HK-2 (cell line): ENCODE results near the gene FRMD8.

Source experiments
- DNase-seq: peaks from one replicate; pipeline ENCODE4 v3.0.0-alpha.2; 2018; ENCODE audit not compliant: unreplicated experiment

The FRMD8 gene

DNA sequence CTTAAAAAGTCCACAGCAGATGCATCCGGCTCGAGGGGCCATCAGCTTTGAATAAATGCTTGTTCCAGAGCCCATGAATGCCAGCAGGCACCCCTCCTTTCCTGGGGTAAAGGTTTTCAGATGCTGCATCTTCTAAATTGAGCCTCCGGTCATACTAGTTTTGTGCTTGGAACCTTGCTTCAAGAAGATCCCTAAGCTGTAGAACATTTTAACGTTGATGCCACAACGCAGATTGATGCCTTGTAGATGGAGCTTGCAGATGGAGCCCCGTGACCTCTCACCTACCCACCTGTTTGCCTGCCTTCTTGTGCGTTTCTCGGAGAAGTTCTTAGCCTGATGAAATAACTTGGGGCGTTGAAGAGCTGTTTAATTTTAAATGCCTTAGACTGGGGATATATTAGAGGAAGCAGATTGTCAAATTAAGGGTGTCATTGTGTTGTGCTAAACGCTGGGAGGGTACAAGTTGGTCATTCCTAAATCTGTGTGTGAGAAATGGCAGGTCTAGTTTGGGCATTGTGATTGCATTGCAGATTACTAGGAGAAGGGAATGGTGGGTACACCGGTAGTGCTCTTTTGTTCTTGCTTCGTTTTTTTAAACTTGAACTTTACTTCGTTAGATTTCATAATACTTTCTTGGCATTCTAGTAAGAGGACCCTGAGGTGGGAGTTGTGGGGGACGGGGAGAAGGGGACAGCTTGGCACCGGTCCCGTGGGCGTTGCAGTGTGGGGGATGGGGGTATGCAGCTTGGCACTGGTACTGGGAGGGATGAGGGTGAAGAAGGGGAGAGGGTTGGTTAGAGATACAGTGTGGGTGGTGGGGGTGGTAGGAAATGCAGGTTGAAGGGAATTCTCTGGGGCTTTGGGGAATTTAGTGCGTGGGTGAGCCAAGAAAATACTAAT, 38.0 kb downstream of the FRMD8 start:
- no peak for DNase-seq

DNA sequence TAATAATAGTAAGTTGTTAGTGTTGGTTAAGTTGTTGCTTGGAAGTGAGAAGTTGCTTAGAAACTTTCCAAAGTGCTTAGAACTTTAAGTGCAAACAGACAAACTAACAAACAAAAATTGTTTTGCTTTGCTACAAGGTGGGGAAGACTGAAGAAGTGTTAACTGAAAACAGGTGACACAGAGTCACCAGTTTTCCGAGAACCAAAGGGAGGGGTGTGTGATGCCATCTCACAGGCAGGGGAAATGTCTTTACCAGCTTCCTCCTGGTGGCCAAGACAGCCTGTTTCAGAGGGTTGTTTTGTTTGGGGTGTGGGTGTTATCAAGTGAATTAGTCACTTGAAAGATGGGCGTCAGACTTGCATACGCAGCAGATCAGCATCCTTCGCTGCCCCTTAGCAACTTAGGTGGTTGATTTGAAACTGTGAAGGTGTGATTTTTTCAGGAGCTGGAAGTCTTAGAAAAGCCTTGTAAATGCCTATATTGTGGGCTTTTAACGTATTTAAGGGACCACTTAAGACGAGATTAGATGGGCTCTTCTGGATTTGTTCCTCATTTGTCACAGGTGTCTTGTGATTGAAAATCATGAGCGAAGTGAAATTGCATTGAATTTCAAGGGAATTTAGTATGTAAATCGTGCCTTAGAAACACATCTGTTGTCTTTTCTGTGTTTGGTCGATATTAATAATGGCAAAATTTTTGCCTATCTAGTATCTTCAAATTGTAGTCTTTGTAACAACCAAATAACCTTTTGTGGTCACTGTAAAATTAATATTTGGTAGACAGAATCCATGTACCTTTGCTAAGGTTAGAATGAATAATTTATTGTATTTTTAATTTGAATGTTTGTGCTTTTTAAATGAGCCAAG, 38.9 kb downstream of the FRMD8 start:
- no peak for DNase-seq

DNA sequence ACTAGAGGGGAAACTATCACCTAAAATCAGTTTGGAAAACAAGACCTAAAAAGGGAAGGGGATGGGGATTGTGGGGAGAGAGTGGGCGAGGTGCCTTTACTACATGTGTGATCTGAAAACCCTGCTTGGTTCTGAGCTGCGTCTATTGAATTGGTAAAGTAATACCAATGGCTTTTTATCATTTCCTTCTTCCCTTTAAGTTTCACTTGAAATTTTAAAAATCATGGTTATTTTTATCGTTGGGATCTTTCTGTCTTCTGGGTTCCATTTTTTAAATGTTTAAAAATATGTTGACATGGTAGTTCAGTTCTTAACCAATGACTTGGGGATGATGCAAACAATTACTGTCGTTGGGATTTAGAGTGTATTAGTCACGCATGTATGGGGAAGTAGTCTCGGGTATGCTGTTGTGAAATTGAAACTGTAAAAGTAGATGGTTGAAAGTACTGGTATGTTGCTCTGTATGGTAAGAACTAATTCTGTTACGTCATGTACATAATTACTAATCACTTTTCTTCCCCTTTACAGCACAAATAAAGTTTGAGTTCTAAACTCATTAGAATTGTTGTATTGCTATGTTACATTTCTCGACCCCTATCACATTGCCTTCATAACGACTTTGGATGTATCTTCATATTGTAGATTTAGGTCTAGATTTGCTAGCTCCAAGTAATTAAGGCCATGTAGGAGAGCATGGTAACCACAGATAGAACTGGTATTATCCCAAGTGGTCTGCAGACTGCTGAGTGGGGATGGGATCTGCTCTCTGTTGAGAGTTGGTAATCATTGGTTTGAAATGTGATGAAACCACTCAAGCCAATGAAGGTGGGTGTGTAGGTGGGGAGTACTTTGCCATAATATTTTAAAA, 39.8 kb downstream of the FRMD8 start:
- no peak for DNase-seq

DNA sequence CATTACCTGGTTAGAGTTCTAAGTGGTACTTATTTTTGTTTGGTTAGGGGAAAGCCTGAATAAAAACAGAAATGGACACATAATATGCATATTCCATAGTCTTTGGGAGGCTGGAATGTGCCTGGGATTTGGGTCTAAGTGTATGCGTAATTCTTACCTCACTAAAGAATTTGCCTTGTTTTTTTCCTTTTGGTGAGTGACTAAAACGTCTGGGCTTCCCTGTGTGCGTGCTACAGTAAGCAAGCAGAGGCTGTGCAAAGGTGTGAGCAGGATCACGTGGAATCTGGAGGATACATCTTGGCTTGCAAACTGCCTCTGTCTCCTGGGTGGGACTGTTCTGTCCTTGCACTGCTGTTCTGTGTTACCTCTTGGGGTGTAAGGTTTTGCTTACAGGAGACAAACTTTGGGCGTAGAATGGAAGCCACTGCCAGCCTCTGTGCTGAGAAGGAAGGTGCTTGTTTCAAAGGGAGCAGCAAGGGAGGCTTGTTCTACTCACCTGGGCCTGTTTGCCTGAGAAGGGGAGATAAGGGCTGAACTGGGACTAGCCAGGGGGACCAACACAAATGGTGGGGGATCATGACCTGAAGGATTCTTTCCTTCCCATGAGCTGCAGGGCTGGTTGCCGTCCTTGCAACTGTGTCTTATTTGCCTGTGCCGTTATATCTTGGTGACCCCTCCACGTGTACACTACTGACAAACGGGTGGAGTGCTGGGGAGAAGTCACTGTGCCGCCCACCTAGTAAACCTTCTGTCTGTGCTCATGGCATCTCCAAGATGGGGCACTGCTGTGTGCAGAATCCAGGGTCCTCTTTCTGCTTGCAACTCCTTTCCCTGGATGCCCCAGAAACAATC, 40.6 kb downstream of the FRMD8 start:
- DNase-seq, result no peak

DNA sequence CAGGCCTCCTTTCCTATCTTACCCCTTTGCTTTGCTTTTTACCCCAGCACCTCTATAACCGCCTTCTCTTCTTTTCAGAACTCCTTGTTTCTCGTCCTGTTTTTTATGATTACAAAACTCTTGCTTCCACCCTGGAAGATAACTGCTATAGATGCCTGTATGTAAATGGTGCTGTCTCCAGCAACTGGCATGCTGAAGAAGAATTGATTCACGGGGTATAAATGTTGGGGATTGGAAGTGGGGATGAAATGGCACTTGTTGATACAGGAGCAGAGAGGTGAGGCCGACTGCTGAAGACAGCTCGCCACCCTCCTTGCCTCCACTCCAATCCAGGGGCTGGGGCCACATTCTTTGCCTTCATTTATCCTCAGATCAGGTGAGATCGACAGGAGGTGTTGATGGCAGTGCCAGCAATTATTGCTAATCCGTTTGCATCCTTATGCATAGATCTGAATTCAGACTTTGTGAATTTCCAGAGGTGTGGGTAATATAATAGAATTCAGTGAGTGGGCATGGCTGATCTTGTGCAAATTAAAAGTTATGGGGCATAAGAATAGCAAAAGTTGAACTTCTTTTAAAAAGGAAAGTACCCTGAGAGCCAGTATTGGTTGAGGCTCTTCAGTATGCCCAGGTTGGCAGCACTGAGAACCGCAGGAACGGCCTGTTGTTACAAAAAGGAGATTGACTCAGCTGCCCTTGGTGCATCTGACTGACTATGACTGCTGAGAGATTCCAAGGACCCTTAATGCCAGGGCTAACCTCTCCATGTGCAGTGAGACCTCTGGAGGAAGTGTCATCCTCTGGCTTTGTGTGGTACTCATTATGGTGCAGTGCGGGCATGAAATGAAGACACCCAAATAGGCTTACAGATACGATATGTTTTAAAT, 41.5 kb downstream of the FRMD8 start:
- DNase-seq, result no peak

DNA sequence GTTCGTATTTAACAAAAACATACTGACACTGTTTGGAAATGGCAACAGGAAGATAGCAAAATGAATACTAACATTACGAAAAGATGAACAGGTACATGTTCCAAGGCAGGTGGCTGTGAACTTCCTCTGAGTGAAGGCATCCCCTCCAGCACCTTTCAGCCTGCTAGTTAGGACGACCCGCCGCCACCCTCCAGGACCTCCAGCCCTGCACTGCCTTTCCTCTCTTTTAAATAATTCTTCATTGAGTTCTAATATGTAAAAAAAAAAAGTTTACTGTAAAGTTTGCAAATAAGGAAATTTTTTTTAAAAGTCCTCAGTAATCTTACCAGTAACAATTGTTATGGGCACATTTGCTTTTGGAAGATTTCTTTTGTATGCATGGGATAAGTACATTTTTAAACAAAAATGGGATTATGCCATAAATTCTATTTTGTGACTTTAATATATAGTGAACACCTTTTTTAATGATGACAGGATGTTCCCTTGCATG, 42.2 kb downstream of the FRMD8 start:
- no peak for DNase-seq

DNA sequence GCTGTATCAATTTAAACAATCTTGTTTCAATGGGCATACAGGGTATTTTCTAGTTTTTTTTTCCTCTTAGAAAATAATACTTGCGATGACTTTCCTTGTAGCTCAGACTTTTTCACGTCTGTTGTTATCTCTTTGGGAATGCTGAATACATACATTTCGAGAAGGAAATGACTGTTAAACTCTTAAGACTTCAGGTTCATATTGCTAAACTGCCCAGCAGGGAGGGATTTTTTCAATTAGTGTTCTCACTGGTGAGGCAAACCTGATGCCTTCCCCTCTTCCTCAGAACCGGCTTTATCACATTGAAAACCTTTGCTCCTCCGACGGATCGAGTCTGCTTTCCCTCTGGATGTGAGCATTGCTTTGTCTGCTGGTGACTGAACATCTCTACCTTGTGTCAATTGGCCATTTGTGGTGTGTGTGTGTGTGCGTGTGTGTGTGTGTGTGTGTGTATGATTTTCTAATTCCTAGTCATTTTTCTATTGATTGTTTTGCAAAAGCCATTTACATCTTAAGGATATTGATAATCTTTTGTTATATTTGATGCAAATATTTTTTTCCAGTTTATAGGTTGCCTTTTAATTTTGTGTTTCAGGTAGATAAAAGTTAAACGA, 42.7 kb downstream of the FRMD8 start:
- no peak for DNase-seq

DNA sequence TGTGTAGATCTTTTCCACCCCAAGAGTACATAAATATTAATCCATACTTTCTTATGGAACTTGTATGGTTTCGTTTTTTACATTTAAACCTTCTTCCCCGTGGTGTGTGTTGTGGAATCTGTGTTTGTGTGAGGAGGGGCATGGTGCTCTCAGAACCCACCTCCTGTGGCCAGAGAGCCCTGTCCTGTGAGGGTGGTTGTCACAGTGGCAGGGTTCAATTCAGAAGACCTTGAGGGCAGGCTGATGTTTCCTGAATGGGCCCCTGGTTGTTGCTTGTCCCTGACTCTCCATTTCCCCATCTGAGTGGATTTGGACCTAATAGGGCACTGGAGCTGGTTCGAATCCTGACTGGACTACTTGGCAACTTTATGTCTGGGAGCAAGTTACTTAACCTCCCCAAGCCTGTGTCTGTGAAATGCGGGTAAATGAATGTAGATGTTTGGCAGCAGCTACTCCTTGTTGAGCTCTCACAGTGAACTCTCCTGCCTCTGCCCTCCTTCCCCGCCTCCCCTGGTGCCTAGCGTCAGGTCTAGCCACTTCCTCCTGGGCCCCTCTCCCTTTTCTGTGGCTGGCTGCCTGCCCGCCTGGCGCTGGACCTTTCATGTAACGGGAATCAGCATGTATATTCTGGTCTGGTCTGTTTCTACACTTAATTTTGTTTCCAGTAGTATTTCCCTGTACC, 43.4 kb downstream of the FRMD8 start:
- DNase-seq, result no peak

DNA sequence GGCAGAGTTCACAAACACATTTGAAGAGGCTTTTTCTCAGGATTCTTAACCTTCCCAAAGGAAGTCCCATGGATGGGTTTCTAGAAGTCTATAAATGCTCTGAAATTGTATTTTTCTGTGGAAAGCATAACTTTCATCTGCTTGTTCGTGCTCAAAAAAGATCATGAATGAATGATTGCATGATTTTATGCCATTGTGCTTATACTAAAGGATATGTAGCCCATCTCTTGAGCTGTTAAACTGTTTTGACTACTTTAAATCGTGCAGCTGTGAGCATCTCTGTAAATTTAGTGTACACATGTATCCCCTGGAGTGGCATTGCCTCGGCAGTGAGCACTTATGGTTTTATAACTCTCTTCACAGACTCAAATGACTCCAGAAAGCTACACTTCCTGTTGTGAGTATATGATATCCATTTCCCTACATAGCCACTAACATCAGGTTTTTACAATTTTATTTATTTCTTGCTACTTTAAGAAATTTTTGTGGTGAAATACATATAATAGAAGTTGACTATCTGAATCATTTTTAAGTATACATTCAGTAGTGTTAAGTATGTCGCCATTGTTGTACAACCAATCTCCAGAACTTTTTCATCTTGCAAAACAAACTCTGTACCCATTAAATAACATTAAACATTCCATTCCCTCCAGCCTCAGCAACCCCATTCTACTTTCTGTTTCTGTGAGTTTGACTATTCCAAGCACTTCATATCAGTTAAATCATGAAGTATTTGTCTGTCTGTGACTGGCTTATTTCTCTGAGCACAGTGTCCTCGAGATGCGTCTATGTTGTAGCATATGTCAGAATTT, 44.2 kb downstream of the FRMD8 start:
- DNase-seq, result no peak

DNA sequence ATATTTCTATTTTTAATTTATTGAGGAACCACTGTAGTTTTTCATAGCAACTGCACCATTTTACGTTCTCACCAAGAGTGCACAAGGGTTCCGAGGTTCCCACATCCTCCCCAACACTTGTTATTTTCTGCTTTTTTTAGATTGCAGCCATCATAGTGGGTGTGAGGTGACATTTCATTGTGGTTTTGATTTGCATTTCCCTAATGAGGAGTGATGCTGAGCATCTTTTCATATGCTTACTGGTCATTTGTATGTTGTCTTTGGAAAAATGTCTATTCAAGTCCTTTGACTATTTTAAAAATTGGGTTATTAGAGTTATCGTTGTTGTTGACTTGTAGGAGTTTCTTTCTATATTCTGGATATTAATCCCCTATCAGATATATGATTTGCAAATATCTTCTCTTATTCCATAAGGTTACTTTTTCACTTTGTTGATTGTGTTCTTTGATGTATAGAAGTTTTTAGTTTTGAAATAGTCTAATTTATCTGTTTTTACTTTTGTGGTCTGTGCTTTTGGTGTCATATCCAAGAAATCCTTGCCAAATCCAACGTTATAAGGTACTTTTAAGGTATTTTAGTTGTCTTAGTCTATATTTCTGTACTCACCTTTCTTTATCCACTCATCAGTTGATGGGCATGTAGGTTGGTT, 45.1 kb downstream of the FRMD8 start:
- DNase-seq, result no peak

DNA sequence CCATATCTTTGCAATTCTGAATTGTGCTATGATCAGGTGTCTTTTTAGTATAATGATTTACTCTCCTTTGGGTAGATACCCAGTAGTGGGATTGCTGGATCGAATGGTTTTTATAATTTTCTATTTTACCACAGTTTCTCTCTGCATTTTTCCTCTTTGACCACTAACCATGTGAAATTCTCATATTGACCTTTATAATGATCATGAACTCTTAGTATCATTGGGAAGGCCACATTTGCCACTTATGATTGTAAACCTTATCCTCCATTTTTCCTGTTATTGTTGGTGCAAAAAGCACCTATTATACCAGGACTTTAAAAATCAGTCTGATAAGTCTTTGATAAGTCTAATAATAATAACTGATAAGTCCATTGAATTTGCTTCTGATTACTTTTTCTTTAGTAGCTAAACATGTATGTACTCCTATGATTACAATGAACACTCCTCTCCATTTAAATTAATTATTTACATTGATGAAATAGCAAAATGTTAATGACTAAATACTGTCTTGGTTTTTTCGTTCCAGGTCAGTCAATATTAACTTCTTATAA, 45.7 kb downstream of the FRMD8 start:
- DNase-seq, result no peak

DNA sequence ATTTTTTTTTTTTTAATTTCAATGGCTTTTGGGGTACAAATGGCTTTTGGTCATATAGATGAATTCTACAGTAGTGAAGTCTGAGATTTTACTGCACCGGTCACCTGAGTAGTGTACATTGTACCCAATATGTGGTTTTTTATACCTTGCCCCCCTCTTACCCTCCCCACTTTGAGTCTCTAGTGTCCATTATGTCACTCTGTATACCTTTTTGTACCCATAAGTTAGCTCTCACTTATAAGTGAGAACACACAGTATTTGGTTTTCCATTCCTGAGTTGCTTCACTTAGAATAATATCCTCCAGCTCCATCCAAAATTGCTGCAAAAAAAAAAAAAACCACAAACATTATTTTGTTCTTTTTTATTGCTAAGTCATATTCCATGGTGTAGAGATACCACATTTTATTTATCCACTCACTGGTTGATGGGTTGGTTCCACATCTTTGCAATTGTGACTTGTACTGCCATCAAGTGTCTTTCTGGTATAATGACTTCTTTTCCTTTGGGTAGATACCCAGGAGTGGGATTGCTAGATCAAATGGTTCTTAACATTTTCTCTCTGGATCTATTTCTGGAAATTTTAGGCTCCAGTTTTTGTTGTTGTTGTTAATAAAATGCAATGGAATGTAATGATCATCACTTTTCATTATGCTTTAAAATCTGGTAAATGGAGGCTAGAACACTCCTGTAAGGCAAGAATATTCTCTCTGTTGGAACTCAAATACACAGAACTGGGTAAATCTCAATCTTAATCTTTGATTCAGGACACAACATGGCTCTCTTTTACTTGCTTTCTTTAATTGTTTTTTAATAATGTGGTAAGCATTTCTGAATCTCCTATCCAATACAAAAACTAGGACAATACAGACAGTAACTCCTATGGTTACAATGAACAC, 46.5 kb downstream of the FRMD8 start:
- no peak for DNase-seq

DNA sequence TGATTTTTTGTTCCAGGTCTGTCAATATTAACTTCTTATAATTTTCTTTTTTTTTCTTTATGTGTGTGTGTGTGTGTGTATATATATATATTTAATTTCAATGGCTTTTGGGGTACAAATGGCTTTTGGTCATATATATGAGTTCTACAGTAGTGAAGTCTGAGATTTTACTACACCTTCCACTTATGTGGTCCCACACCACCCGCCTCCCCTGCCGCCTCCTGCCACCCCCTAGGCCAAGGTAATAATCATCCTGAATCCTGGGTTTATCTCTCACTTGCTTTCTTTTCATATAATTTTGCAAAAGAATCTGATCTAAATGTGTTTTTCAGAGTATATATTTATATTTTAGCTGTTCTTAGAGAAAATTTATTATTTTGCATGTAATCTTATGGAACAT, 47.2 kb downstream of the FRMD8 start:
- DNase-seq, result no peak

DNA sequence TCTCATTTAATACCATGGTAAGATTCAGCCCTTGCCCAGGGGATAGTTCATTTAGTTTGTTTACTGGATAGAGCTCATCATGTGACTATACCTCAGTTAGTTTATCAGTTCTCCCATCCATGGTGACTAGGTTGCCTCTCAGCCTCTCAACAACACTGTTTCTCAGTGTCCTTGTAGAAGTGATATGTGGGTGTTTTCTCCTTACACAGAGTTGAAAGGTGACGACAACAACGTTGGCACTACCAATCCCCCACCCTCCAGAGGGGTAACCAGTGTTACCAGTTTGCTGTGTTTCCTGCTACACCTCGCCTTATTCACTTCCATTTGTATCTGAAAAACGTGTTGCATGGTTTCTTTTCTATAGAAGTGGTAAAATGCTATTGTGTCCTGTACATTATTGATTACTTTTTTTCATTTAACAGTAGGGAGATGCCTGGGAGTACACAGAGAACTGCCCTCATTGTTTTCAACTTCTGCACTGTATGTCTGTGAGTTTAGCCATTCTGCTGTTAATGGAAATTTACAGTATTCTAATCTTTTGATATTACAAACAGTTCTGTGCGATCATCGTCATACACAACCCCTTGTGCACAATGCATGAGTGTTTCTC, 47.7 kb downstream of the FRMD8 start:
- DNase-seq, result no peak

DNA sequence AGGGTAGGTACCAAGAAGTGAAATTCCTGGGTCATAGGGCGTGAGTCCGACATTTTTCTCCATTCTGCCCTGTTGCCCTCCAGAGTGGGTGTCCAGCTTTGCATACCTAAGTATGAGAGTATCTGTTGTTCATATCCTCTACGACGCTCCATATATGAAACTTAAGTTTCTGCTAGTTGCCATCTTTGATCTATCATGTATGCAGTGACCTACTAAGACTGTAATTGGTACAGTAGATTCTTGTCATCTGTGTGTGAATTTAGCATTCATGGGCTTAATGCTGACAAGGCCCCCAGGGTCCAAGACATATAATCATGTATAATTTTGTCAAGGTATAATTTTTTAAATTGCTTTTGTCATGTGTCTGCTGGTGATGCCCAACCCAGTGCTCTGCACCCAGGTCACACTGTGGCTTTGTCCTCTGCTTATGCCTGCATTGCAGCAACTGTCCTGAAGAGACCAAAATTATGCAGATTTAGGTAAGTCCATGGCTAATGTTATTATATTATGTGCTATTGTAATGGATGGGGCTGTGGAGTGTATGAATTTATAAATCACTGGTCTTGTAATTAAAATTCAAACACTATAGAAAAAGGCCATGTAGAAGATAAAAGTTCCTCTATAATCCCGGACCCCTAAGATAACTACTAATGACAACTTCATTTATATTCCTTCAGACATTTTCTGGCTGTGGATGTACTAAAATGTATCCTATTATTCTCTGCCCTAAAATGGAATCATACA, 48.4 kb downstream of the FRMD8 start:
- DNase-seq, result no peak
